NB4 (cell line): Measurements from ENCODE around the gene MRPS2.
A peak's percentile ranks its signal among the peaks of the same experiment; 100 is the strongest.

Source experiments
- DNase-seq: peaks from one replicate; pipeline ENCODE4 v3.0.0; 2010; ENCODE audit warnings: low read depth
- H3K4me3 ChIP-seq: one replicate; pipeline ENCODE4 v1.5.1; 2011; ENCODE audit warnings: mild to moderate bottlenecking, low read depth, low read length, moderate library complexity
- MYC ChIP-seq: IDR thresholded peaks from 2 replicates; pipeline ENCODE4 v1.6.1; 2011; ENCODE audit warnings: low read depth, low read length
- POLR2A ChIP-seq: IDR thresholded peaks from 2 replicates; pipeline ENCODE4 v1.6.1; 2011; ENCODE audit warnings: mild to moderate bottlenecking; ENCODE audit not compliant: insufficient read length; ENCODE audit errors: extremely low read depth
- TF ChIP-seq, protein P1 (sequence below): IDR thresholded peaks from one replicate; pipeline ENCODE4 v1.5.1; 2012; ENCODE audit warnings: low read depth, low read length
- TF ChIP-seq, protein P2 (sequence below): IDR thresholded peaks from 2 replicates; pipeline ENCODE4 v1.6.1; 2011; ENCODE audit warnings: low read depth, low read length

MRPS2 gene

DNA sequence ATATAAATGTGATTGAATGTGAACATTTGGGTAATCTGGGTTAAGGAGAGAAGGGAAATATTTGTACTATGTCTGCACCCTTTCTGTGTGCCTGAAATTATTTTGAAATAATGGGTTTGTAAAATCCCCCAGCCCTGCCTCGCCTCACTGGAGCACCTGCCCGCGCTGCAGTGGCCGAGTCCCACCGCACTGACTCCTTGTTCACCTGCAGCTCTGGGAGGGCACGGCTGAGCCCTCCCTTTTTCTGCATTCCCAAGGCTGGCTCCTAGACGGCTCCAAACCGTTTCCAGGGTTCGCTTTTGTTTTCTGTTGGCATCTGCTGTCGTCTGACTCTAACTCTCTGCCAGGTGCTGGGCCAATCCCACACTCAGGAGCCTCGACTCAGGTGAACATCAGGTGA, 38.5 kb upstream of the MRPS2 start:
- no peak for TF ChIP-seq MYC
- TF ChIP-seq, protein P1, sequence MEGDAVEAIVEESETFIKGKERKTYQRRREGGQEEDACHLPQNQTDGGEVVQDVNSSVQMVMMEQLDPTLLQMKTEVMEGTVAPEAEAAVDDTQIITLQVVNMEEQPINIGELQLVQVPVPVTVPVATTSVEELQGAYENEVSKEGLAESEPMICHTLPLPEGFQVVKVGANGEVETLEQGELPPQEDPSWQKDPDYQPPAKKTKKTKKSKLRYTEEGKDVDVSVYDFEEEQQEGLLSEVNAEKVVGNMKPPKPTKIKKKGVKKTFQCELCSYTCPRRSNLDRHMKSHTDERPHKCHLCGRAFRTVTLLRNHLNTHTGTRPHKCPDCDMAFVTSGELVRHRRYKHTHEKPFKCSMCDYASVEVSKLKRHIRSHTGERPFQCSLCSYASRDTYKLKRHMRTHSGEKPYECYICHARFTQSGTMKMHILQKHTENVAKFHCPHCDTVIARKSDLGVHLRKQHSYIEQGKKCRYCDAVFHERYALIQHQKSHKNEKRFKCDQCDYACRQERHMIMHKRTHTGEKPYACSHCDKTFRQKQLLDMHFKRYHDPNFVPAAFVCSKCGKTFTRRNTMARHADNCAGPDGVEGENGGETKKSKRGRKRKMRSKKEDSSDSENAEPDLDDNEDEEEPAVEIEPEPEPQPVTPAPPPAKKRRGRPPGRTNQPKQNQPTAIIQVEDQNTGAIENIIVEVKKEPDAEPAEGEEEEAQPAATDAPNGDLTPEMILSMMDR, result no peak
- TF ChIP-seq, protein P2, sequence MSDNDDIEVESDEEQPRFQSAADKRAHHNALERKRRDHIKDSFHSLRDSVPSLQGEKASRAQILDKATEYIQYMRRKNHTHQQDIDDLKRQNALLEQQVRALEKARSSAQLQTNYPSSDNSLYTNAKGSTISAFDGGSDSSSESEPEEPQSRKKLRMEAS, result no peak
- no peak for TF ChIP-seq POLR2A
- H3K4me3 ChIP-seq, result no peak overlapping the region
- DNase-seq, result no peak

DNA sequence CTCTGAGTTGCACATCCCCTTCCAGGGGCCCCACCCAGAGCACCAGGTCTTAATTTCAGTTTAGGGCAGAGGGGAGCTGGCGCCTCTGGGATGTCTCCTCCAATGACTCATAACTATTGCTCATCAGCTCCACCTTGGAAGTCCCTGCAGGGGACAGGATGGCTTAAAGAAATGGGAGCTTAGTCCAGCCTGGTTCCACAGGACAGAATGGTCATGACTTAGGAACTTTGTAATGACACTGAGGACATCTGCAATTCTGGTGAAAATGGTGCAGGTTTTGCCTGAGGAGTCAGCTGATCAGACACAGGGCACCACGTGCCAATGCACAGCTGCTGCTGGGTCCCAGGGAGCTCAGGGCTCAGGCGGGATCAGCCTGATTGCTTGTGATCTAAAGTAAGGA, 37.3 kb upstream of the MRPS2 start:
- TF ChIP-seq, protein P2, result peak; percentile 44; the same call in 1 of the 2 replicates
- no peak for TF ChIP-seq POLR2A
- TF ChIP-seq, protein P1, result no peak
- TF ChIP-seq MYC, result no peak
- peak; percentile 31 for DNase-seq
- H3K4me3 ChIP-seq, result no peak overlapping the region

DNA sequence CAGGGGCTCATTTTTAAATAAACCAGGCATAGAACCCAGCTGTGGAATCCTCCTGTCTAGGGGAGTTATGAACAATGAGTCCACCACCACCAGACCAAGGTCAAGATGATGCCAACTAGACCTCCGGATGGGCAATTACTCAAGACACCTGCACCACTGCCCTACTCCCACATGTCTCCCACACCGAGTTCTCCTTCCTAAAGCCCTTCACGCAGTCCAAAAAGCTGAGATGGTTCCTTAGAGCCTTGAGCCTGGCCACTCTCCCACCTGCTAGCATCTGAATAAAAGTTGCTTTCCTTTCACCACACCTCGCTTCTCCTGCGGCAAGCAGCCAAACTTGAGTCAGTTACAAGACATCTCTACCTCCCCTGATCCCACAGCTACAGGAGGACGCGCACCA, 36.3 kb upstream of the MRPS2 start:
- DNase-seq, result no peak
- TF ChIP-seq, protein P1, result no peak
- TF ChIP-seq MYC (no peak), POLR2A (no peak)
- TF ChIP-seq, protein P2, result no peak
- H3K4me3 ChIP-seq, result no peak overlapping the region

DNA sequence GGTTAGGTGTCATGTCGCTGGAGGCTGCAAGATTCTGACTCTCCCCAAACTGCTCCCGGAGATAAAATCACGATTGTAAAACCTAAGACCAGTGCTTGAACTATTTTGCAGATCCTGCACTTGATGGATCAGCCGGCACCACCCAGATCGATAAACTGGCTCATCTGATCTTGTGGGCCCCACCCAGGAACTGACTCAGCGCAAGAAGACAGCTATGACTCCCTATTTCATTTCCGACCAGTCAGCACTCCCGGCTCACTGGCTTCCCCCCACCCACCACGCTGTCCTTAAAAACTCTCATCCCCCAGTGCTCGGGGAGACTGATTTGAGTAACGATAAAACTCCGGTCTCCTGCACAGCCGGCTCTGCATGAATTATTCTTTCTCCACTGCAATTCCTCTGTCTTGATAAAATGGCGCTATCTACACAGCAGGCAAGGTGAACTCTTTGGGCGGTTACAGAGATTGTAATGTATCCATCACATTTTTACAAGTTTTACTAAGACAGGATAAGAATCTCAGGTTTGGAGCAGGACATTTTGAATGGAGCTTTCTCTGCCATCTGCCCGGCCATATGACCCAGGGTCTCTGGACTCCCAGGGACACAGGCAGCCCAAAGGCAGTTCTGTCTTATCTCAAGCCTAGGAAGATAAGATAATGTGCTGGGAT, 31.5 kb upstream of the MRPS2 start:
- DNase-seq, result peak; percentile 77
- no peak overlapping the region for H3K4me3 ChIP-seq

DNA sequence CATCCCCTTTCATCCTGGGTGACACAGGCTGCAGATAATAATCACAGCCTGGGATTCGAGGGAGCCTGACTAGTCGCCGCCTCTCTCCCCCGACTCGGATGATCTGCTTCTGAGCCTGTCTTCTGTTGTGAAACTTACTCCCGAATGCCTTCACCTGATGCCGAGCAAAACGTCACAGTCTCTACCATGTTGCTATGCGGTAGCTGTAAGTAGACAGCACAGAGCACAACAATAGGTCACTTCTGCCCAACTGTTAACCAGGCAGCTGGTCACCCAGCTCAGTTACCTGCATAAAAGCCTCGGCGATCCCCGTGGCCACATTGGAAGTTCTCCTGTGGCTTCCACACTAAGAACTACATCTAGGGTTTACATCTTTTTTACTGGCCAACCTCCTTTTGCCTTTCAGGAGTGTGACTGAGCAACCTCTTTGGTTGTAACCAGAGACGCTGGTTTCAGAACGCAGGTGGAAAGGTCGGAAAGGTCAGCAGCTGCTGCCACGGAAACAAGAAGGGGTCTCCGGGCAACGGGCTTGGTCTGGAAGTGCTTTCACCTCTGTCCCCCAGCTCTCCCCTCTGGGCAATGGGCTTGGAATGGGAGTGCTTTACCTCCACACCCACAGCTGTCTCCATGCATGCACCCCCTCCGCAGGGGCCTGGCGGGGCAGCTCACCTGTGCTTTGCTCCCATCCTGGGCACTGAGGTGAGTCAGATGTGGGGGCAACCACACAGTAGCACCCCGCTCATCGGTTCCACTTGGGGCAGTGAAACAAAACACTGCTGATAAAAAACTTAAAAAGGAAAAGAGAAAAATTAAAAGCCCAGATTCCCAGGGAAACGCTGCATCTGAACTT, 28.5 kb upstream of the MRPS2 start:
- DNase-seq, result no peak
- TF ChIP-seq POLR2A (no peak), MYC (no peak)
- TF ChIP-seq, protein P2, result no peak
- TF ChIP-seq, protein P1, result no peak
- no peak overlapping the region for H3K4me3 ChIP-seq

More for the DNA sequence above, 31.5 kb upstream of the MRPS2 start:
- no peak for TF ChIP-seq MYC
- TF ChIP-seq, protein P2, result peak; percentile 38; the same call in 1 of the 2 replicates

DNA sequence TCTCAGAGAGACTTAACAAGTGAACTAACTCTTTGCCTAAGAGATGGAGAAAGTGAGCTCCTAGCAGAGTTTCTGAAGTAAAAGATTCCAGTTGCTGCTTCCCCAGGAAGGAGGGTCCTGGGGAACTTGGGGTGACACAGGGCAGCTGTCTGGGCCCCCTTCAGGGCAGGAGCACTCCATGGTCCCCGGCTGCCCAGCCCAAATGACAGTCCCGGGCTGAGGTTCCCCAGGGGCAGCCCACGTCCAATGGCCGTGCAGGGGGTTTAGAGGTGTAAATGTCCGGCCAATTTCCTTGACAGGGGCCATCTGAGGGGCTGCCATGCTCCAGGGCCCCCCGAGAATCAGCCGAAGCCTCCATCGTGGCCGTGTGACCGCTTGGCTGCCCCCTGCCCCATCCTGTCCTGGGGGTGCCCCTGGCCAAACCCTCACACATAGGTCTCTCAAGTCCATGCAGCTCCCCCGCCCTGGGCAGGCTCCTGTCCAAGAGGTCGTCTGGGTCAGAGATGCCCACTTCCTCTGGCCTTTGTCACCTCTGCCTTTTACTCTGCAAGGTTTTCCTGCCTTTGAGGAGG, 26.4 kb upstream of the MRPS2 start:
- no peak for DNase-seq
- TF ChIP-seq MYC (no peak), POLR2A (no peak)
- TF ChIP-seq, protein P2, result no peak
- TF ChIP-seq, protein P1, result no peak
- H3K4me3 ChIP-seq, result no peak overlapping the region
